GM04504 (cell line): Measurements from ENCODE around the gene SMPD2.

ENCODE experiments used
- DNase-seq: peaks from one replicate; pipeline ENCODE4 v3.0.0-alpha.2; 2012; ENCODE audit warnings: low read depth

The SMPD2 gene

GRCh38 chr6:109485266-109485935 lies 44.9 kb downstream of the SMPD2 start:
- no peak for DNase-seq

GRCh38 chr6:109486068-109486467 lies 45.5 kb downstream of the SMPD2 start:
- no peak for DNase-seq

GRCh38 chr6:109488001-109488400 lies 47.5 kb downstream of the SMPD2 start:
- DNase-seq: no peak

- DNase-seq: no peak
Measured at GRCh38 chr6:109490713-109491112, 50.2 kb downstream of the SMPD2 start.

- no peak for DNase-seq
Measured at GRCh38 chr6:109491207-109491938, 50.8 kb downstream of the SMPD2 start.
